Loucy (cell line): Measurements from ENCODE around the gene FEM1A.
"Not testable (repeated sequence)": the region's sequence is repeated elsewhere in the genome, so short reads cannot be mapped to it uniquely, and the experiment has no call there.

ENCODE experiments used
- H2AFZ ChIP-seq: fragments of 200-600 bp; sonication (generic); 2 replicates; pipeline ENCODE4 v1.6.0; 2016; ENCODE audit warnings: antibody characterized with exemption, mild to moderate bottlenecking, low read length, moderate library complexity
- H3F3A ChIP-seq: fragments of 200-600 bp; 2 replicates; pipeline ENCODE4 v1.6.0; 2016; ENCODE audit warnings: antibody characterized with exemption, low read depth, mild to moderate bottlenecking
- H3K27me3 ChIP-seq: fragments of 200-600 bp; sonication (generic); 2 replicates; pipeline ENCODE4 v1.6.1; 2014; ENCODE audit warnings: low read length, mild to moderate bottlenecking; ENCODE audit not compliant: insufficient read depth, poor library complexity, severe bottlenecking
- H3K36me3 ChIP-seq: fragments of 200-600 bp; sonication (generic); 2 replicates; pipeline ENCODE4 v1.6.1; 2016; ENCODE audit warnings: low read length; ENCODE audit not compliant: insufficient read depth
- H3K4me1 ChIP-seq: fragments of 200-600 bp; sonication (generic); 2 replicates; pipeline ENCODE4 v1.5.1; 2014; ENCODE audit warnings: low read length, mild to moderate bottlenecking; ENCODE audit not compliant: insufficient read depth, poor library complexity, severe bottlenecking
- H3K4me2 ChIP-seq: fragments of 200-600 bp; sonication (generic); 2 replicates; pipeline ENCODE4 v1.6.0; 2014; ENCODE audit warnings: antibody characterized with exemption, low read length, low read depth, mild to moderate bottlenecking; ENCODE audit not compliant: poor library complexity, severe bottlenecking
- H3K4me3 ChIP-seq: fragments of 200-600 bp; sonication (generic); 2 replicates; pipeline ENCODE4 v1.5.1; 2014; ENCODE audit warnings: low read length, mild to moderate bottlenecking, mixed read lengths; ENCODE audit not compliant: poor library complexity, severe bottlenecking
- H3K79me2 ChIP-seq: fragments of 200-600 bp; sonication (generic); 2 replicates; pipeline ENCODE4 v1.6.1; 2014; ENCODE audit warnings: low read length; ENCODE audit not compliant: insufficient read depth
- H3K9ac ChIP-seq: fragments of 200-600 bp; sonication (generic); 2 replicates; pipeline ENCODE4 v1.6.0; 2014; ENCODE audit warnings: mild to moderate bottlenecking, low read depth, low read length, moderate library complexity; ENCODE audit not compliant: poor library complexity, severe bottlenecking
- H3K9me2 ChIP-seq: fragments of 200-600 bp; sonication (generic); replicated peaks from 2 replicates; pipeline ENCODE4 v1.6.1; 2016; ENCODE audit warnings: low read depth, low read length, mixed read lengths
- H3K9me3 ChIP-seq: fragments of 200-600 bp; sonication (generic); 2 replicates; pipeline ENCODE4 v1.6.1; 2014; ENCODE audit warnings: mild to moderate bottlenecking, antibody characterized with exemption, low read length, low read depth; ENCODE audit not compliant: insufficient read depth
- H4K20me1 ChIP-seq: fragments of 200-600 bp; sonication (generic); 2 replicates; pipeline ENCODE4 v1.6.0; 2014; ENCODE audit warnings: antibody characterized with exemption, low read length, mild to moderate bottlenecking; ENCODE audit not compliant: insufficient read depth, poor library complexity, severe bottlenecking
- CTCF ChIP-seq: fragments of 200-600 bp; sonication (generic); conservative IDR thresholded peaks from 2 replicates; pipeline ENCODE4 v1.5.1; 2014; ENCODE audit warnings: mild to moderate bottlenecking, antibody characterized with exemption, low read length
- EZH2phosphoT487 ChIP-seq: fragments of 200-600 bp; IDR thresholded peaks from 2 replicates; pipeline ENCODE4 v1.6.1; 2018; ENCODE audit warnings: antibody characterized with exemption, mild to moderate bottlenecking, moderate library complexity, borderline replicate concordance

Gene FEM1A

GRCh38 chr19:4744451-4745174, 46.9 kb upstream of the FEM1A start:
- H3K9me2 ChIP-seq: no peaks in the 10 kb centered on the region
- H3K36me3 ChIP-seq: no peaks in the 10 kb centered on the region
- peaks cover 3% of the 10 kb centered on the region for H3K4me1 ChIP-seq
- H3K9ac ChIP-seq: no peak overlapping the region
- TF ChIP-seq CTCF: no peak
- no peak for TF ChIP-seq EZH2phosphoT487
- H2AFZ ChIP-seq: no peak overlapping the region; the same call in 1 of the 2 replicates
- no peaks in the 10 kb centered on the region for H3F3A ChIP-seq
- no peaks in the 10 kb centered on the region for H4K20me1 ChIP-seq
- H3K27me3 ChIP-seq: no peaks in the 10 kb centered on the region
- no peak overlapping the region for H3K4me2 ChIP-seq
- H3K9me3 ChIP-seq: no peaks in the 10 kb centered on the region
- no peaks in the 10 kb centered on the region for H3K79me2 ChIP-seq
- no peak overlapping the region for H3K4me3 ChIP-seq

GRCh38 chr19:4745175-4745574, 46.4 kb upstream of the FEM1A start:
- H3K4me3 ChIP-seq, H2AFZ ChIP-seq, H3K4me2 ChIP-seq, H4K20me1 ChIP-seq, H3K9me2 ChIP-seq, H3K4me1 ChIP-seq, H3K79me2 ChIP-seq, H3F3A ChIP-seq, H3K27me3 ChIP-seq, H3K9ac ChIP-seq, H3K9me3 ChIP-seq, H3K36me3 ChIP-seq: not testable (repeated sequence)

GRCh38 chr19:4745986-4746385, 45.5 kb upstream of the FEM1A start:
- Histone ChIP-seq H3K27me3 (no peaks in the 10 kb centered on the region), H3F3A (no peaks in the 10 kb centered on the region), H3K4me1 (peaks cover 3% of the 10 kb centered on the region), H3K9me3 (no peaks in the 10 kb centered on the region), H3K79me2 (no peaks in the 10 kb centered on the region), H3K9ac (no peak overlapping the region), H2AFZ (no peak overlapping the region), H3K4me3 (no peak overlapping the region), H3K4me2 (no peak overlapping the region), H4K20me1 (no peaks in the 10 kb centered on the region), H3K36me3 (no peaks in the 10 kb centered on the region), H3K9me2 (no peaks in the 10 kb centered on the region)
- no peak for TF ChIP-seq CTCF
- no peak for TF ChIP-seq EZH2phosphoT487

- H3K4me2 ChIP-seq: no peak overlapping the region
- no peak for TF ChIP-seq CTCF
- TF ChIP-seq EZH2phosphoT487: no peak
These were observed 43.3 kb upstream of the FEM1A start for GRCh38 chr19:4748185-4748584.

More at GRCh38 chr19:4748185-4748584, 43.3 kb upstream of the FEM1A start:
- Histone ChIP-seq H3K9me3 (no peaks in the 10 kb centered on the region), H3K9ac (no peak overlapping the region), H4K20me1 (no peaks in the 10 kb centered on the region), H3K9me2 (no peaks in the 10 kb centered on the region), H3K36me3 (no peaks in the 10 kb centered on the region), H3F3A (no peaks in the 10 kb centered on the region), H3K79me2 (no peaks in the 10 kb centered on the region), H3K4me1 (peaks cover 3% of the 10 kb centered on the region), H2AFZ (no peak overlapping the region), H3K4me3 (no peak overlapping the region), H3K27me3 (no peaks in the 10 kb centered on the region)
